Measurements from ENCODE around the gene TPD52L1. TPM values are rescaled to one million over a fixed set of nuclear protein-coding genes. Genes with fewer than 3 reads are reported as not detected.

TPD52L1 gene
- total RNA-seq, 1 donor from 2014 or later, result 7.2 TPM

DNA sequence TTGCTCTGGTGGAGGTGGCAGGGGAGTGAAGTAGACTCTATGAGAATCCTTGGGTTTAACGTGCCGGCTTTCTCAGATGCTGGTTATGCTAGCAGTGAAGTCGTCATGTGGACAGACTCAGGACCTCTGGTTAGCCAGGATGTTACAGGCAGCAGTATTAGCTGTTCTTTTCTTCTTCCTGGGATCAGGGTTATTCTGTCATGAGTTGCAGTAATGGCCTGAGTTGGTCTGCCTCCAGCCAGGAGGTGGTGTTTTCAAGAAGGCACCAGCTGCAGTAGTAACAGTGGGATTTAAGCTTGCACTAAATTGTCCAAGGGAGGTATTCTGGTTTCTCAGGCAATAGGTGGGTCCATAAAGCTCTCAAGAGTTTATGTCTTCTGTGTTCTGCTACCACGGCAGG, 91.5 kb downstream of the TPD52L1 start:
- Mint-ChIP-seq H3K4me1 (ENCODE audit: unreplicated experiment) (peaks cover 22% of the 10 kb centered on the region), H3K4me3 (ENCODE audit: unreplicated experiment) (no peak overlapping the region), H3K9me3 (ENCODE audit: unreplicated experiment) (peaks cover 31% of the 10 kb centered on the region), H3K36me3 (ENCODE audit: unreplicated experiment) (peaks cover 11% of the 10 kb centered on the region), H3K27ac (ENCODE audit: unreplicated experiment) (no peak overlapping the region), H3K27me3 (ENCODE audit: unreplicated experiment) (no peaks in the 10 kb centered on the region)
- TF ChIP-seq, protein P1, sequence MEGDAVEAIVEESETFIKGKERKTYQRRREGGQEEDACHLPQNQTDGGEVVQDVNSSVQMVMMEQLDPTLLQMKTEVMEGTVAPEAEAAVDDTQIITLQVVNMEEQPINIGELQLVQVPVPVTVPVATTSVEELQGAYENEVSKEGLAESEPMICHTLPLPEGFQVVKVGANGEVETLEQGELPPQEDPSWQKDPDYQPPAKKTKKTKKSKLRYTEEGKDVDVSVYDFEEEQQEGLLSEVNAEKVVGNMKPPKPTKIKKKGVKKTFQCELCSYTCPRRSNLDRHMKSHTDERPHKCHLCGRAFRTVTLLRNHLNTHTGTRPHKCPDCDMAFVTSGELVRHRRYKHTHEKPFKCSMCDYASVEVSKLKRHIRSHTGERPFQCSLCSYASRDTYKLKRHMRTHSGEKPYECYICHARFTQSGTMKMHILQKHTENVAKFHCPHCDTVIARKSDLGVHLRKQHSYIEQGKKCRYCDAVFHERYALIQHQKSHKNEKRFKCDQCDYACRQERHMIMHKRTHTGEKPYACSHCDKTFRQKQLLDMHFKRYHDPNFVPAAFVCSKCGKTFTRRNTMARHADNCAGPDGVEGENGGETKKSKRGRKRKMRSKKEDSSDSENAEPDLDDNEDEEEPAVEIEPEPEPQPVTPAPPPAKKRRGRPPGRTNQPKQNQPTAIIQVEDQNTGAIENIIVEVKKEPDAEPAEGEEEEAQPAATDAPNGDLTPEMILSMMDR (IDR thresholded peaks at IDR 0.05), result no peak
- no peak for DNase-seq (ENCODE audit: extremely low spot score, unreplicated experiment)

DNA sequence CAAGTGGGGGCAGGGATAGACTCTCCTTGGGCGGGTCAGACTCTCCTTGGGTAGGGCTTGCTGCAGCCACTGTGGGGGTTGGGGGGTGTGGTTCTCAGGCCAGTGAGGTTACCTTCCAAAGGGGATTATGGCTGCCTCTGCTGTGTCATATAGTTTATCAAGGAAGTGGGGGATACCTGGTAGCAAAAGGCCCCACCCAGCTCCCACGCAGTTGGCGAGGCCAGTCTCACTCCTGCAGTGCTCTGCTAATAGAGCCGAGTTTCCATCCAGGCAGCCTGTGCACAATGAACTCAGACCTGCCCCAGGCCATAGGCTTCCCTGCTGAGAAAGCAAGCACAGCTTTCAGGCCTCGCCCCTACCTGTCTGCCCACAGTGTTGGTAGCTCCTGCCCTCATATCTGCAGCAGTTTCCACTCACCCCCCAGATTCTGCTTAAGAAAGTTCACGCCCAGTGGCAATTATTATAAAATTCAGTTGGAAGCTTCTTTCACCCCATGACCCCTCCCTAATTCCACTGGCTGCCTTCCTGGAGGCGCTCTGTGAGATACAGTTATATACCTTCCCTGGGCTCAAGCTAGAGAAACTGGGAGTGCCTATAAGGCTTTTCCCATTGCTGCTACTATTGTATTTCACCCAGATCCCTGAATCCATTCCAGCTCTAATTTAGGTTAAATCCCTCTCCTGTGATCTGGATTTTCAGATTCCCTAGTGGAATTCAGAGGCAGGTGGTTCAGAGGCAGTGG, 92.1 kb downstream of the TPD52L1 start:
- Mint-ChIP-seq H3K4me1 (ENCODE audit: unreplicated experiment) (peaks cover 22% of the 10 kb centered on the region), H3K4me3 (ENCODE audit: unreplicated experiment) (no peak overlapping the region), H3K9me3 (ENCODE audit: unreplicated experiment) (peaks cover 26% of the 10 kb centered on the region), H3K27me3 (ENCODE audit: unreplicated experiment) (no peaks in the 10 kb centered on the region), H3K36me3 (ENCODE audit: unreplicated experiment) (peaks cover 10% of the 10 kb centered on the region), H3K27ac (ENCODE audit: unreplicated experiment) (no peak overlapping the region)
- TF ChIP-seq, protein P1 (IDR thresholded peaks at IDR 0.05), result no peak
- DNase-seq (ENCODE audit: extremely low spot score, unreplicated experiment), result no peak

DNA sequence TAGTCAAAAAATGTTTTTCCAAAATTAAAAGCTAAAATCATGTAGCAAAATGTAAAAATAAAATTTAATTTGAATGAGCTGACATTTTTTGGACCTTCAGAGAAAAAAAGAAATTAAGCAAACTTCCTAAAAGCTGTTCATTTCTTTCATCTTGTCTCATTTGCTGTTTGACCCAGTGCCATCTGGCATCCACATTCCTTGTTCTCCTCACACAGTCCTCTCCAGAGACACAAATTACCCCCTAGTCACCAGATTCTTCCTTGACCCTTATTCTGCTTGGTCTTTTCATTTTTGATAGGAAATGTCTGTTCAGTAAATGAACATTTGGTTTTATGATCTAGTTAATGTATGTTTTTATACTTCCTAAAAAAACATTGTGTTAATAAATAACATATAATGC, 93.0 kb downstream of the TPD52L1 start:
- TF ChIP-seq, protein P1 (IDR thresholded peaks at IDR 0.05), result no peak
- H3K4me1 Mint-ChIP-seq (ENCODE audit: unreplicated experiment), result peaks cover 24% of the 10 kb centered on the region
- peaks cover 9% of the 10 kb centered on the region for H3K36me3 Mint-ChIP-seq (ENCODE audit: unreplicated experiment)
- H3K27me3 Mint-ChIP-seq (ENCODE audit: unreplicated experiment), result no peaks in the 10 kb centered on the region
- DNase-seq (ENCODE audit: extremely low spot score, unreplicated experiment), result no peak
- H3K4me3 Mint-ChIP-seq (ENCODE audit: unreplicated experiment), result no peak overlapping the region
- H3K9me3 Mint-ChIP-seq (ENCODE audit: unreplicated experiment), result peaks cover 18% of the 10 kb centered on the region
- peak overlapping the region; percentile 21 for H3K27ac Mint-ChIP-seq (ENCODE audit: unreplicated experiment)

DNA sequence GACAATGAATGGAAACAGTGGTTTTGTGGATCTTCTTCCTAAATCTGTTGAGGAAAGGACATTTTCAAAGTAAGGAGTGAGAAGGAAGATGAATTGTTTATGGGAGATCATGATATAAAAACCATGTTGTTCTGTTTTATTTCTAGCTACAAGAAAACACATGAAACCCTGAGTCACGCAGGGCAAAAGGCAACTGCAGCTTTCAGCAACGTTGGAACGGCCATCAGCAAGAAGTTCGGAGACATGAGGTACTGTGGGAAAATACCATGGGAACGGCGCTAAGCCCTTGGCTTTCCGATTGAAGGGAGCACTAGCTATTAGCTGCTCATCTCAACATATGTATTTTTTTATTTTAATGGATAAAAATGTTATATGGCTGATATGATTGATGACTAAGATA, 94.6 kb downstream of the TPD52L1 start:
- H3K4me3 Mint-ChIP-seq (ENCODE audit: unreplicated experiment), result no peak overlapping the region
- H3K27ac Mint-ChIP-seq (ENCODE audit: unreplicated experiment), result no peak overlapping the region
- no peak for DNase-seq (ENCODE audit: extremely low spot score, unreplicated experiment)
- peaks cover 38% of the 10 kb centered on the region for H3K4me1 Mint-ChIP-seq (ENCODE audit: unreplicated experiment)
- TF ChIP-seq, protein P1 (IDR thresholded peaks at IDR 0.05), result no peak
- H3K27me3 Mint-ChIP-seq (ENCODE audit: unreplicated experiment), result no peaks in the 10 kb centered on the region
- H3K36me3 Mint-ChIP-seq (ENCODE audit: unreplicated experiment), result peaks cover 6% of the 10 kb centered on the region
- H3K9me3 Mint-ChIP-seq (ENCODE audit: unreplicated experiment), result peaks cover 5% of the 10 kb centered on the region

DNA sequence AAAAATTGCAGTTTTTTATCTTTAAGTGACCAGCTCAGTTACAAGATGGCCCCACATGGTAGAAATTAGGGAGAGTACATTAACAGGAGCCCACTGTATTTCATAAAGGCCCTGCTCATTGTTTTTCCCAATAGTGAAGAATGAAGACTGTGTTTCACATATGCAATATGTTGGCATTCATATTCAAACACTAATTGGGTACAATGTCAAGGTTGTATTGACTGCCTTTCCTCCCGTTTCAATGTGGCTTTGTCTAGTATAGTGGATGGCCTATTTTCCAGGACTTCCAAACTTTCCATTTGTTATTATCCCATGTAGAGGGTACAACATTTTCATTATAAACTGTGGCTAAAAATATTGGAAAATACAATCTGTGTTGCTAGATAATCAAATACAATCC, 96.9 kb downstream of the TPD52L1 start:
- Mint-ChIP-seq H3K4me3 (ENCODE audit: unreplicated experiment) (no peak overlapping the region), H3K27ac (ENCODE audit: unreplicated experiment) (no peak overlapping the region), H3K9me3 (ENCODE audit: unreplicated experiment) (no peaks in the 10 kb centered on the region), H3K4me1 (ENCODE audit: unreplicated experiment) (peaks cover 40% of the 10 kb centered on the region), H3K27me3 (ENCODE audit: unreplicated experiment) (no peaks in the 10 kb centered on the region), H3K36me3 (ENCODE audit: unreplicated experiment) (no peaks in the 10 kb centered on the region)
- no peak for DNase-seq (ENCODE audit: extremely low spot score, unreplicated experiment)
- TF ChIP-seq, protein P1 (IDR thresholded peaks at IDR 0.05), result no peak
